NAMALWA (cell line): ENCODE measurements around the gene GOLT1B.

Source experiments
- DNase-seq: peaks from one replicate; pipeline ENCODE4 v3.0.0-alpha.2; 2015; ENCODE audit warnings: low spot score

The GOLT1B gene

DNA sequence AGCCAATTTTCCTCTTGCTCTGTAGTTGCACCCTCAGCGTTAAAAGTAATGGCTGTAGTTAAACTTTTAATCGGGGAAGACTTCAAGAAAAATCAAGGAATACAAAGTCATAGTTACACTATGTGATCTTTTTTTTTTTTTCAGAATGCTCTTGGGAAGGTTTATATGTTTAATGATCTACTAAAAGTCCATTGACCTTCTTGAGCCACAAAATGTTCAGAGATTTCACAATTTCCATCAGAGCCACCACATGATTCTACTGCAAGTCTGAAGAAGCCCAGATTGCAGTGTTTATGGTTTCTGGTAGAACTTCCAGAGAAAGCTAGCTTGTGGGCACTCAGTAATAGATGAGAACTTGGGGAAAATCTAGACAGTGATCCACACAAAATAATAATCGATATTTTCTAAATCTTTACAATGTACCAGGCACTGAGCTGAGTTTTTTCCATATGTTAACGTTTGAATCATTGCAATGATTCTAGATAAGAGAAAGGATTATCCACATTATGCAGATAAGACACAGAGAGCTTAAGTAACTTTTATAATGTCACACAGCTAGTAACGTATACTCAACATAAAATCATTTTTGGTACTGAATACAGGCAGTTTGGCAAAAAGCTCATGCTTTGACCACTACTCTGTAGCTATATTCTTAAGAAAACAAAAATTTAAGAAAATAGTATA lies 64.8 kb downstream of the GOLT1B start:
- DNase-seq: no peak

GRCh38 chr12:21566907-21567394 lies 65.4 kb downstream of the GOLT1B start:
- DNase-seq: no peak
